HG02642 (cell line): ENCODE results near the gene INAFM1.
A peak's percentile ranks its signal among the peaks of the same experiment; 100 is the strongest.
"Not testable (repeated sequence)": the region's sequence is repeated elsewhere in the genome, so short reads cannot be mapped to it uniquely, and the experiment has no call there.

Experiments used
- ATAC-seq: cut with Tn5 transposase; IDR thresholded peaks from one replicate; pipeline ENCODE4 v1.9.1; 2021; ENCODE audit warnings: mild to moderate bottlenecking; ENCODE audit not compliant: unreplicated experiment, poor library complexity

Gene INAFM1

DNA sequence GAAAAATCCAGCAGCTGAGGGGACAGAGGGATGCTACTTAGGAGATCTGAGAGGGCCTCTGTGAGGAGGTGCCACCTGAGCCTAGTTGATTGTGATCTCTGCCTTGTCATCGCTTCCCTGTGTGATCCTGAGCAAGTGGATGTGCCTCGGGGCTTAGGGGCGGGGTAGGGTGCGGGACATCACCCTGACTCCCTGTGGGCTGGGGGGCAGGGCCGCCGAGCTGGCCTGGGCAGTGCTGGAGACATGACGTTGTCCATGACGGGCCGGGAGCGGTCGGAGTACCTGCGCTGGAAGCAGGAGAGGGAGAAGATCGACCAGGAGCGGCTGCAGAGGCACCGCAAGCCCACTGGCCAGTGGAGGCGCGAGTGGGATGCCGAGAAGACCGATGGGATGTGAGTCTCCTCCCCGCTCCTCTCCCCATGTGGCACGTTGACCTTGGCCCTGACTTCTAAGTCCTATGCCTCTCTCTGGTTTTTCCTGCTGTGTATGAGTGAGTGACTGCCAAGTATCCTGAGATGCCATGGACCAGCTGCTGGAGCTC lies 8.2 kb upstream of the INAFM1 start:
- ATAC-seq = no peak

DNA sequence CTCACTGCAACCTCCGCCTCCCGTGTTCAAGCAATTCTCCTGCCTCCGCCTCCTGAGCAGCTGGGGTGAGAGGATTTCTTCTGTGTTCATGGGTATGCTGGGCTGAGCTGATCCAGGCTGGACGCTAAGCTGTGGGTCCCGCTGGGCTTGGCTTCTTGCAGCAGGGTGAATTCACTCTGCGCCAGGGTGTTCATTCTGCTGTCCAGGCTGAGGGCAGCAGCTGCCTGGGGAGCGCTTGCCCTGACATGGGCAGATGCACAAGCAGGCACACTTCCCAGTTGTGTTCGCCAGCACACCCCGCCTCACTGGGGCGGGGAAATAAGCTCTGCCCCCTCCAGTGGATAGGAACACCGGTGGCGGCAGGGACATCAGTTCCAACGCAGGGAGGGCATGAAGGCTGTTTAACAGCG lies 7.3 kb upstream of the INAFM1 start:
- ATAC-seq = no peak

DNA sequence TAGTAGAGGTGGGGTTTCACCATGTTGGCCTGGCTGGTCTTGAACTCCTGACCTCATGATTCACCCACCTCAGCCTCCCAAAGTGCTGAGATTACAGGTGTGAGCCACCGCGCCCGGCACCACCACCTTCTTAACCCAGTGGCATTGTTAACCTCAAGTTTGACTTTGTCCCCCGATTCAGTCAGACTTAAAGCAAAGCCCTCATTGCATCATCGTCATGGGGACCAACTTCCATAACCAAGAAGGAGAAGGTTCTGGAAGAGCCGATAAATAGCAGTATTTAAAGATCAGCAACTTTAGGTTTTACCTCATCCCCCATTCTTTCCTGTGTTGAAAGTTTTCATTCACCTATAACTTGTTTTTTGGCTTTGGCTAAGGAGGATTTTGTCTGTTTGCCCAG lies 6.7 kb upstream of the INAFM1 start:
- no peak for ATAC-seq

DNA sequence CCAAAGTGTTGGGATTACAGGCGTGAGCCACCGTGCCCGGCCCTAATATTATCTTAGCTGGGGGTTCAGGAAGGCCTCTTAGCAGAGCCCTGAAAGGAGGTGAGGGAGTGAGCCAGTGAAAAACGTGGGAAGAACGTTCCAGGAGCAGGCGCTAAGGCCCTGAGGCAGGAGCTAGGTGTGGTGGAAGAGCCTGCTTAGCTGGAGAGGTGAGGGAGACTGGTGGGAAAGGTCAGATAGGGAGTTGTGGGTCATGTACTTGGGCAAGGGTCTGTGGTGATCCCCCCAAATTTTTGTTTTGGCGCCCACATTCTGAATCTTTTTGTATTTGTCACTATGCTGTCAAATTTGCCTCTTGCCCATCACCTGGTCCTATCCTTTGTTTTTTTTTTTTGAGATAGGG lies 5.1 kb upstream of the INAFM1 start:
- ATAC-seq = no peak

DNA sequence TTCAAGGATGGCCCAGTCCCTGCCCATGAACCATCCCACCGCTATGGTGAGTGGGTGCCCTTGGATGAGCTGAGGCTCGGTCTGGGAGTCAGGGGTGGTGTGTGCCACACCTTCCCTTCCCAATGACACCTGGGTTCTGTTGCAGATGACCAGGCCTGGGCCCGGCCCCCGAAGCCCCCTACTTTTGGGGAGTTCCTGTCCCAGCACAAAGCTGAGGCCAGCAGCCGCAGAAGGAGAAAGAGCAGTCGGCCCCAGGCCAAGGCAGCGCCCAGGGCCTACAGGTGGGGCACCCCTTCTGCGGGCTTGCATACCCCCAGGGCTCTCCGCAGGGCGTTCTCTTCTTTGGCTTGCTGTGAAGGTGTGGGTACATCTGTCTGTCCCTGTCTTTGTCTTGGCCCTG lies 4.3 kb upstream of the INAFM1 start:
- ATAC-seq = no peak

DNA sequence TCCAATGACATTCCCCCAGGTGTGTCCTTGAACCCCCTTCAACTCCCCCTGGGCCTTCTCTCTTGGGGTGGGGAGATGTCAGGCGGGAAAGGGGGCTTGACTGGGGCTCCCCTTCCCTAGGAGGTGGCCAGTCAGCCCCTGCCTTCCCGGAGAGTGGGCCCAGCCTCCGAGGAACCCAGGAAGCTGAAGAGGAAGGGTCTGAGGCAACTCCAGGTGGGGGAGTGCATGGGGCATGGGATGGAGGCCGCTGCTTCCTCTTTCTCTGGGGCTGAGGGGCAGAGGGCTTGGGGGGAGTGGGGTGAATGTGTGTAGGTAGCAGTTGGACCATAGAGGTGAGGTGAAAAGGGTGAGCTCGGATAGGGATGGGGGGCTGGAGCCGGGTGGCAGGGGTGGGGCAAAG lies 2.7 kb upstream of the INAFM1 start:
- no peak for ATAC-seq

DNA sequence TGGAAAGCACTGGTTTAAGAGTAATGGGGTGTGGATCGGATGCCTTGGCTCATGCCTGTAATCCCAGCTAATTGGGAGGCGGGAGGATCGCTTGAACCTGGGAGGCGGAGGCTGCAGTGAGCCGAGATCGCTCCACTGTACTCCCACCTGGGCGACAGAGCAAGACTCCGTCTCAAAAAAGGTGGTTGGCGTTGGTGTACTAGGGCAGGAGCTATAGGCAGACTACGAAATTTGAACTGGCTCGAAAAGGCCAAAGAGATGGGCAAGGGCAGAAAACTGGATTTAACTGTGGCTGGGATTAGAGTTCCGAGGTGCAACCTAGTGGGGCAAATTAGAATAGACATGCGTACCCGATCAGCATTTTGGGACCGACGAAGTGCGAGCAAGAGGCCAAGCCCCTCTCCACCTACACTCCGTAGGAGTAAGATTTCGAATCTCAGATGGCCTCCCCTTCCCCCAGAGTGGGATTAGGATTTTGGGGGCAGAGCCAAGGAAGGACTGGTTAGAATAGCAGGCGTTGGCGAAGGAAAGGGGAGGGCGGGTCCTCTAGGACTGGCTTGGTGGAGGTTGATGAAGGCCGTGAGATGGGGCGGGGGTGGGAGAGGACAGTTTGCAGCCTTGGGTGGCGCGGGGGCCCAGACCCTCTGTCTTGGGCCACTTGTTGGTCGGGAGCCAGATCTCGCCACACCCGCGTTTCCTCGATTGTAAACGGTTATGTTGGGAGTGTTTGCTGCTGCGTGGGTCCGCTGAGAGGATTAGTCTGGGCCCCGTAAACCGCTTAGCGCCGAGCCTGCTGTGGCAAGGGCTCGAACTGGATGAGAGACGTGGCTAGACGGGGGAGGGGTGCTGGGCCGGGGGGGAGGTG lies 2.0 kb upstream of the INAFM1 start:
- no peak for ATAC-seq

DNA sequence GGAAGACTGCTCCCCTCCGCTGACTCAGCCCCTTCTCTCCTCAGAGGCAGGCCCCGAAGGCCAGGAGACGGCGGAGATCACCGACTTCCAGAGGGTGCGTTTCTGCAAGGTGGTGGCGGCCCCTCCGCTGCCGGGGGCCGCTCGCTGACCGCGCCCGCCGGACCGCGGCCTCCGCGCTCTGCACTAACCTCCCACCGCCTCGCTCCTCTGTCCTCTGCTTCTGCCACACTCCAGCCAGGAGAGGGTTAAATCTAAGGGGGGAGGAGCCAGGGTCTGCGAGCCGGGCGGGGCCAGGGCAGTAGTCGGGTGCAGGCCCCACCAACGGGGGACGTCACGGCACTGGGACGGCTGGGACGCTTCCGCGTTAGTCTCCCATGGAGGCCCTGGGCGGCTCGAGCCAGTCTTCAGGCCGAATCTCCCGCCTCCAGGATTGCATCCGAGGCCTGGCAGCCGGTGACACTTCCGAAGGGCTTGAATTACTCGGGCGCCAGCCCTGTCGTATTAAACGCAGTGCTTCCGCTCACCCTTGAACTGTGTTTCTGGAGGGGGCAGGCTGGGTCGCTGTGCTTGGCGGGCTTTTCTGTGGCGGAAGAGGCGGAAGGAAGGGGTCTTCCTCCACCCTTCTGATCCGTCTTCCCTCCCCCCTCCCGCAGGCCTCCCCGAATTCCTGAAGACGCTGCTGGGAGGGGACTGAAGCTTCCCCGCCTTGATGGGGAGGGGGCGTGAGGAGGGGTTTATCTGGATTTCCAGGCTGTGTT lies 1.2 kb upstream of the INAFM1 start:
- peak; percentile 61 for ATAC-seq

DNA sequence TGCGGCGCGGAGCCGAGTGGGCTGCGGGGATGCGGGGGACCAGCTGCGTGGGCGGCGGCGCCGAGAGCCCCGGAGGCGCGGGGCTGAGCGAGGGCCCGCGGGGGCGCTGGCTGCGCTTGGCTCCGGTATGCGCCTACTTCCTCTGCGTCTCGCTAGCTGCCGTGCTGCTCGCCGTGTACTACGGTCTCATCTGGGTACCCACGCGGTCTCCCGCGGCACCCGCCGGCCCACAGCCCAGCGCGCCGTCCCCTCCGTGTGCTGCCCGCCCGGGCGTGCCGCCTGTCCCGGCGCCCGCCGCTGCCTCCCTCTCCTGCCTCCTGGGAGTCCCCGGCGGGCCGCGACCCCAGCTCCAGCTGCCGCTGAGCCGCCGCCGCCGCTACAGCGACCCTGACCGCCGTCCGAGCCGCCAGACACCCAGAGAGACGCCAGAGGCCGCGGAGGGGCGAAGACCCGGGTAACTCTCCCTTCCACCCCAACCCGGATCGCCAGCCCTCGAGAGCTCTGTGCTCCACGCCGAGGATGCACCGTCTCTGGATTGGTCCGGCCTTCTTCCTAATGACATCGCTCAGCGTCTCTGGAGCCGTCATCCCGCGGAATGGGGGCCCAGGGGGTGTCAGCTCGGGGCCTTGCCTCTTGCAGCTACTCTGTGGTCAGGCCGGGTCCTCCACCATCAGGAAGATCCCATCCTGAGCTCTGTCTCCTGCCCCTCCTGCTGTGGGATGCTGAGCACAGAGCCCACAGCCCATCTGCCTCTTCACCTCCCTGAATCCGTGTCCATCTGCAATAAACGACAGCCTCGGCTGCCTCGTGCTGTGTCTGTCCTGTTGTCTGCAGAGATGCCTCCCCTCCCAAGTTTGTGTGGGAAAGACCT lies 441 bp downstream of the INAFM1 start:
- ATAC-seq = peak; percentile 29

DNA sequence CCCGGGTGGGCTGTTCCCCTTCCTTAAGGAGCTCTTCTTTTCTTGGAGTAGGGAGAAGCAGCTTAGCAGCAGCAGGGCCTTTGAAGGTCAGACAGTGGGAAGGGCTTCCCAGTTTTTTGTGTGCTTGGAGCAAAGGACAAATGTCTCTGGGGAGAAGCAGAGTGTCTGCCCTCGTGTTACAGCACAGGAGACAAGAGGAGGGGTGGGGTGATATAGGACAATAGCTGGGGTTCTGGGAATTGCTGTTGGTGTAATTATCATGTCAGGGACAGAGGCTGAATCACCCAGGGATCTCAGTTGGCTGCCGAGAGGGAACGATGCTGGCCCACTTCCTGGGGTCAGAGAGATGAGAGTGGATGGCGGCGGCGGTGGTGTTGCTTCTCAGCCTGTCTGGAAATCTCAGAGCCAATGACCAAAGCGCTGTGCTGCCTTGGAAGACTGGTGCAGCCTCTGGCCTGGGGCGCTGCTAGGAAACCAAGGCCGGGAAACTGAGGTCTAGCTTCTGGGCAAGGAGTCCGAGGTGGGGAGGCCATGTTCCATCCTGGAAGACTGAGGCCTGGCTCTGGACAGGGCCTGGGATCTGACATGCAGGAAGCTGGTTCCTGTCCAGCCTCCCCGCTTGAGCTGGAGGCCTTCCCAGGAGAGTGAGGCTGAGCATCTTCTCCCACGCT lies 1.2 kb downstream of the INAFM1 start:
- ATAC-seq = no peak

DNA sequence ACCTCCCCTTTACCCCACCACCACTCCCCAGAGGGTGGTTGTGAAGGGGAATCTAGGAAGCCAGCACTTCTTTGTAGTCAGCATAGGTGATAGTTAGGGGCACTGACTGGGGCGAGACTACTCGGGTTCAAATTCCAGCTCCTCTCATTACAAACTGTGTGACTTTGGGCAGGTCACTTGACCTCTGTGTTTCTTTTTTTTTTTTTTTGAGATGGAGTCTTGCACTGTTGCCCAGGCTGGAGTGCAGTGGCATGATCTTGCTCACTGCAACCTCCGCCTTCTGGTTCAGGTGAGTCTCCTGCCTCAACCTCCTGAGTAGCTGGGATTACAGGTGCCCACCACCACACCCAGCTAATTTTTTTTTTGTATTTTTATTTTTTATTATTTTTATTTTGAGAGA lies 1.8 kb downstream of the INAFM1 start:
- not testable (repeated sequence) for ATAC-seq

DNA sequence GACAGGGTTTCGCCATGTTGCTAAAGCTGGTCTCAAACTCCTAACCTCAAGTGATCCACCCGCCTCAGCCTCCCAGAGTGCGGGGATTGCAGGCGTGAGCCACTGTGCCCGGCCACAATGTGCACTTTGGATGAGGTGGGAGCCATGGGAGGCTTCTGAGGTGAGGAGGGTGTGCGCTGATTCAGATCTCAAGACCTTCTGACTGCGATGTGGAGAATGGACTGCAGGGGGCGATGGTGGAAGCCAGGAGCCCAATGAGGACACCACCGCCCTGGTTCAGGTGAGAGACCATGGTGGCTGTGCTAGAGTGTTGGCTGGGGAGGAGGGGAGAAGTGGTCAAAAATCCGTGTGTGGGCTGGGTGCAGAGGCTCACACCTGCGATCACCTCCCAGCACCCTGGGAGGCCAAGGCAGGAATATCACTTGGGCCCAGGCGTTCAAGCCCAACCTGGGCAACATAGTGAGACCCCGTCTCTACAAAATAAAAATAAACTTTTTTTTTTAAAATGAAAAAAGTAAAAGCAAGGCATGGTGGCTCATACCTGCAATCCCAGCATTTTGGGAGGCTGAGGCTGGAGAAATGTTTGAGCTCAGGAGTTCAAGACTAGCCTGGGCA lies 5.6 kb downstream of the INAFM1 start:
- ATAC-seq = no peak

DNA sequence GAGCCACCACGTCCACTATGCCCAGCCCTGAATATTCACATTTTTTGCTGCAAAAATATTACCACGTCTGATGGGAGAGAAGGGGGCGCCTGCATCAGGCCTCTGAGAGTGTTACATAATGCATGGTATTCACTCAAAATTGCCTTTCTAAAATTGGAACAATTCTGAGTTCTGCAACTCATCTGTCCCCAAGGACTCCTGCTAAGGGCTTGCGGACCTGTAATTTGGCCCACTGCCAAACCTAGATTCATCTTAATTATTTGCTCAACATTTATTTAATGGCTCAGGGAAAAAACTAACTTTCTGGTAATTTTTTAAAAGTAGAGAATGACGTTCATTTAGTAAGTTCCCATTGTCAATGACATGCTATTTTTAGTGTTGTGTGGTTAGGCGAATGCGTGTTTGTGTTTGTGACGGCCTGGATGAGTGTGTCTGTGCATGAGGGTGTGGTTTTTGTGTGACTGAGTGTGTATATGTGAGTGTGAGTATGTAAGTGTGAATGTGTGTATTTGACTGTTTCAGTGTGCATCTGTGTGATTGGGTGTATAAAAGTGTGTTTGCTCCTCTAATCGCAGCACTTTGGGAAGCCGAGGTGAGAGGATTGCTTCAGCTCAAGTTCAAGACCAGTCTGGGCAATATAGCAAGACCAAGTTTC lies 8.8 kb downstream of the INAFM1 start:
- ATAC-seq = no peak

DNA sequence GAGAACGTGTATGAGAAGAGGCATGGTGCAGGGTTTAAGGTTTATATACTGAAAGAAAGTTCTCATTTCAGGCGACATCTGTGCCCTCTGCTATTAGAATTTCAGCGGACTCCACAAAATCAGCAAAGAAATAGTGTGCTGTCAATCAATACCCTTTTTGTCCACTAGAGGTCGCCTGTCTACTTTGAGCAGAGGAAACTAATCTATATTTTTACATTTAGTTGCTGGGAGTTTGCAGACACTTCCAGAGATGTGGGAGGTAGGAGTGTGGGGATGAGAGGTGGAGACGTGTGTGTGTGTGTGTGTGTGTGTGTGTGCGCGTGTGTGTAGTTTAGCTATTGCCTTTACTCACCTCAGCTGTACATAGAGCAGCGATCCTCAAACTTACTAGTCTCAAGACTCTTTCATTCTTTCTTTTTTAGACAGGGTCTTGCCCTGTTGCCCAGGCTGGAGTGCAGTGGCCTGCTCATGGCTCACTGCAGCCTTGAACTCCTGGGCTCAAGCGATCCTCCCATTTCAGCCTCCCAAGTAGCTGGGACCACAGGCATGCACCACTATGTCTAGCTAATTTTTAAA lies 9.7 kb downstream of the INAFM1 start:
- ATAC-seq = no peak

DNA sequence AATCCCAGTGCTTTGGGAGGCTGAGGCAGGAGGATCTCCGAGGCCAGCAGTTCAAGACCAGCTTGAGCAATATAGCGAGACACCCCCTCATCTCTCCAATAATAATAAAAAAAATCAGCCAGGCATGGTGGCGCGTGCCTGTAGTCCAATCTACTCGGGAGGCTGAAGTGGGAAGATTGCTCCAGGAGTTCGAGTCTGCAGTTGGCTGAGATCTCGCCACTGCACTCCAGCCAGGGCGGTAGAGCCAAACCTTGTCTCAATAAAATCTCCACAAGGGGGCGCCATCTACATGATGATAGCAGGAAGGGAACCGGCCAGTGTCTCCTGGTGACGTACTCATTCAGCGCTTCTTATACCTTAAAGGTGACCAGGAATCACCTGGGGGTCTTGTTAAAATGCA lies 21.4 kb downstream of the INAFM1 start:
- peak; percentile 57 for ATAC-seq

DNA sequence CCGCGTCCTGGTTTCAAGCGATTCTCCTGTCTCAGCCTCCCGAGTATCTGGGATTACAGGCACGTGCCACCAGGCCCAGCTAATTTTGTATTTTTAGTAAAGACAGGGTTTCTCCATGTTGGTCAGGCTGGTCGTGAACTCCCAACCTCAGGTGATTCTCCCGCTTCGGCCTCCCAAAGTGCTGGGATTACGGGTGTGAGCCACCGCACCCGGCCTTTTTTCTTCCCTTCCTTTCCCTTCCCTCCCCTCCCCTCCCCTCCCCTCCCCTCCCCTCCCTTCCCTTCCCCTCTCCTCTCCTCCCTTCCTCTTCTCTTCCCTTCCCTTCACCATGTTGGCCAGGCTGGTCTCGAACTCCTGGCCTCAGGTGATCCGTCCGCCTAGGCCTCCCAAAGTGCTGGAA lies 26.2 kb downstream of the INAFM1 start:
- not testable (repeated sequence) for ATAC-seq

DNA sequence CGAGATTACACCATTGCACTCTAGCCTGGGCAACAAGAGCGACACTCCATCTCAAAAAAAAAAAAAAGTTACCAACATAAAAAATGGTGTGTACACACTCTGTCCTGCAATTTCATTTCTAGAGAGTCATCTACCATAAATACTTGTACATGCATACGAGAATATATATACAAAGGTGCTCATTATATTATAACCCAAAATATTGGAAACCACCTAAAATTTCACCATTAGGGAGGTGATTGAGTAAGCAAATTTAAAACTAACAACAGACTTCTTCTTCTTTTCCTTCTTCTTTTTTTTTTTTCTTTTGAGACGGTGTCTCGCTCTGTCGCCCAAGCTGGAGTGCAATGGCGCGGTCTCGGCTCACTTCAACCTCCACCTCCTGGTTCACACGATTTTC lies 27.6 kb downstream of the INAFM1 start:
- no peak for ATAC-seq

DNA sequence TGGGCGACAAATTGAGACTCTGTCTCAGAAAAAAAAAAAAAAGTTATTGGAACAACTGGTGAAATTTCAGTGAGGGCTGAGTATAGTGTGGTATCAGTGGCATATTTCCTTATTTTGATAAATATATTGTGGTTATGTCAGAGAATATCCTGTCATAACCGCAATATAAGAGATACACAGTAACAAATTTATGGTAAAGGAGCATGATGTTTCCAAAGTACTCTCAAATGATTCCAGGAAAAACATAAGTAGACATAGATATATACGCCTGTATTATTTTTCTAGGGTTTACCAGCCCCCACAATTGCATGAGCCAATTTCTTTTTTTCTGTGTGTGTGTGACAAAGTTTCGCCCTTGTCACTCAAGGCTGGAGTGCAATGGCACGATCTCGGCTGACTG lies 29.3 kb downstream of the INAFM1 start:
- no peak for ATAC-seq

DNA sequence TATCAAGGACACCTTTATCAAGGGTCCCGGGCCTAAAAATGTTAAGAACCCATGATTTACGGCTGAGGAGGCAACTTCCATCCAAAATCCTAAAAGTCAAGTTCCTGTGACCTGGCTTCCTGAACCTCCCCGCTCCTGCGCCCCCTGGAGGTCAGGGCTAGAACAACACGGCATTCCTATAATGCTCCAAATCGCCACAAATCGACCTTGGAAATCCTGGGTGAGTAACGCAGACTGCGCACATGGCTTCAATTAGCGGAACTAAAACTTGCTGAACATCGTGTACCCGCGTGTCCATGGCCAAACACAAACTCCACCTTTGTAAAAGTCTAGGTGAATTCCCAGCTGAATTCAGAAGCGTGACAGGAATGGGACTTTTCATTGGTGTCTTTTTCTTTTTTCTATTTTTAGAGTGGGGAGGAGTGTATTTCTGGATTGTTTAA lies 30.6 kb downstream of the INAFM1 start:
- ATAC-seq = no peak
